HepG2 (cell line): ENCODE measurements around the gene PRSS22. TPM values are rescaled to one million over a fixed set of nuclear protein-coding genes. Genes with fewer than 3 reads are reported as not detected.

Source experiments
- BHLHE40 ChIP-seq: IDR thresholded peaks from 2 replicates; pipeline ENCODE4 v1.6.1; 2011; ENCODE audit warnings: low read length, improper control_type of control experiment
- ELF1 ChIP-seq: sonication (generic); formaldehyde crosslinking; IDR thresholded peaks from 2 replicates; pipeline ENCODE4 v1.4.0; 2020; ENCODE audit warnings: missing genetic modification reagents
- MEIS1 ChIP-seq: sonication (generic); formaldehyde crosslinking; IDR thresholded peaks from 2 replicates; pipeline ENCODE4 v1.9.0; 2021; ENCODE audit warnings: mild to moderate bottlenecking, missing genetic modification reagents, moderate library complexity, borderline replicate concordance
- TAF1 ChIP-seq: sonication (generic); formaldehyde crosslinking; IDR thresholded peaks from 2 replicates; pipeline ENCODE4 v1.4.0; 2020; ENCODE audit warnings: missing genetic modification reagents
- YEATS2 ChIP-seq: sonication (generic); formaldehyde crosslinking; IDR thresholded peaks from 2 replicates; pipeline ENCODE4 v1.4.0; 2020; ENCODE audit warnings: missing genetic modification reagents, borderline replicate concordance
- ZMYM4 ChIP-seq: sonication (generic); formaldehyde crosslinking; IDR thresholded peaks from 2 replicates; pipeline ENCODE4 v1.8.1; 2023; ENCODE audit warnings: mild to moderate bottlenecking, missing genetic modification reagents
- ZNF598 ChIP-seq: sonication (generic); formaldehyde crosslinking; IDR thresholded peaks from 2 replicates; pipeline ENCODE4 v1.5.1; 2020; ENCODE audit warnings: mild to moderate bottlenecking, missing genetic modification reagents, borderline replicate concordance
- ZNF761 ChIP-seq: sonication (generic); formaldehyde crosslinking; conservative IDR thresholded peaks from 2 replicates; pipeline ENCODE4 v1.4.0; 2020; ENCODE audit warnings: mild to moderate bottlenecking, missing genetic modification reagents
- ZSCAN22 ChIP-seq: sonication (generic); formaldehyde crosslinking; IDR thresholded peaks from 2 replicates; pipeline ENCODE4 v1.4.0; 2020; ENCODE audit warnings: mild to moderate bottlenecking, missing genetic modification reagents
- polyA plus RNA-seq, 8 experiments: library from polyadenylated mRNA; depleted of rRNA in 3 of 8; stranded (reverse) in 7 of 8; unstranded in 1 of 8; fragments of >200 nt; fragmentation: Illumina TruSeq in 4 of 8; extraction: Trizol in 4 of 8; gene quantifications; 2 replicates each; pipeline versions ENCODE4 v1.2.1 to v1.2.3, GENCODE V29; 2011 to 2016; ENCODE audit warnings: low read depth in 4 of 8, missing spikeins in 1 of 8, mixed read lengths in 1 of 8; ENCODE audit not compliant: insufficient read depth in 1 of 8
- total RNA-seq, 5 experiments: library from RNA; depleted of rRNA; stranded (reverse); fragments of >200 nt; fragmentation: Illumina TruSeq; extraction: Trizol; gene quantifications; 2 replicates each; pipeline ENCODE4 v1.2.3, GENCODE V29; 2016; ENCODE audit warnings: low read depth in 1 of 5
- TF ChIP-seq, protein P1 (sequence below): sonication (generic); formaldehyde crosslinking; IDR thresholded peaks from 2 replicates; pipeline ENCODE4 v1.4.0; 2020; ENCODE audit warnings: mild to moderate bottlenecking, missing genetic modification reagents, borderline replicate concordance
- TF ChIP-seq, protein P2 (sequence below): sonication (generic); formaldehyde crosslinking; IDR thresholded peaks from 2 replicates; pipeline ENCODE4 v1.4.0; 2020; ENCODE audit warnings: mild to moderate bottlenecking, missing genetic modification reagents
- TF ChIP-seq, protein P3 (sequence below): sonication (generic); formaldehyde crosslinking; IDR thresholded peaks from 2 replicates; pipeline ENCODE4 v1.5.0; 2020; ENCODE audit warnings: missing genetic modification reagents
- TF ChIP-seq, protein P4 (sequence below): sonication (generic); formaldehyde crosslinking; IDR thresholded peaks from 2 replicates; pipeline ENCODE4 v1.4.0; 2020; ENCODE audit warnings: missing genetic modification reagents, borderline replicate concordance
- TF ChIP-seq, protein P5 (sequence below): sonication (generic); formaldehyde crosslinking; IDR thresholded peaks from 2 replicates; pipeline ENCODE4 v1.4.0; 2020; ENCODE audit warnings: missing genetic modification reagents, borderline replicate concordance

The PRSS22 gene
- total and polyA plus RNA-seq, 2 of the 13 experiments (the other 11 are each of a cell fraction or from before 2014, with no cell fraction given): 0.24 to 0.32 TPM

DNA sequence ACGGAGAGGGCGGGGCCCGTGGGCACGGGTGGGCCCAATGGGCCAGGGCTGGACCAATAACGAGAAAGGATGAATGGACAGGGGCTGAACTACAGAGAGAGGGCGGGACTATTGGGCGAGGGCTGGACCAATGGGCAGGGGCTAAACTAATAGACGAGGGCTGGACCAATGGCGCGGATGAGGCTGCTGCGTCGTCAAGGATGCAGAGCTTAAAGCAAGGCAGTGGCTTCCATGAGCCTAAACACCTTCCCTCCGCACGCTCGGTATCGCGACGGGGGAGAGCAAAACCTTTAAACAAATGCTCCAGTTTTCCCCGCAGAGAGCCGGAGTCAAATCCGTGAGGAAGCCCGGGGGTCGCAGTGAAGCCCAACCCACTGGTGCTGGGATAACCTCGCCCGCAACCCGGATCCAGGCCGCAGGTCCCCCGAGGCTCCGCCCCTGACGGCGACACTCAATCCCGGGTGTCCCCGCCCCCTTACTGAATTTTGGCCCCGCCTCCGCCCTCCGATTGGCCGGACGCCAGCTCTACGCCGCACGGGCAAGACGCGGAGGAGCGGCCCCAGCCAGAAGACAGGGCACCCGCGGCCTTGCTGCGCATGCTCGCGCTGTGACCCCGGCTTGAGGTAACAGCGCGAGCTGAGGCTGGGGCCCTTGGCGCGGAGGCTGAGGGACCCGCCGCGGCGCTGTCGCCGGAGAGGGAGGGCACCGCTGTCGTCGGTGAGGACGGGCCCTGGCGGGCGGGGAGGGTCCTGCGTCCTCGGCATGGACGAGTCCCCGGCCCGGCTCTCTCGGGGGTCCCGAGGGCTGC, 24.9 kb upstream of the PRSS22 start, which contains the start of gene FLYWCH2 (continued):
- TF ChIP-seq, protein P1, sequence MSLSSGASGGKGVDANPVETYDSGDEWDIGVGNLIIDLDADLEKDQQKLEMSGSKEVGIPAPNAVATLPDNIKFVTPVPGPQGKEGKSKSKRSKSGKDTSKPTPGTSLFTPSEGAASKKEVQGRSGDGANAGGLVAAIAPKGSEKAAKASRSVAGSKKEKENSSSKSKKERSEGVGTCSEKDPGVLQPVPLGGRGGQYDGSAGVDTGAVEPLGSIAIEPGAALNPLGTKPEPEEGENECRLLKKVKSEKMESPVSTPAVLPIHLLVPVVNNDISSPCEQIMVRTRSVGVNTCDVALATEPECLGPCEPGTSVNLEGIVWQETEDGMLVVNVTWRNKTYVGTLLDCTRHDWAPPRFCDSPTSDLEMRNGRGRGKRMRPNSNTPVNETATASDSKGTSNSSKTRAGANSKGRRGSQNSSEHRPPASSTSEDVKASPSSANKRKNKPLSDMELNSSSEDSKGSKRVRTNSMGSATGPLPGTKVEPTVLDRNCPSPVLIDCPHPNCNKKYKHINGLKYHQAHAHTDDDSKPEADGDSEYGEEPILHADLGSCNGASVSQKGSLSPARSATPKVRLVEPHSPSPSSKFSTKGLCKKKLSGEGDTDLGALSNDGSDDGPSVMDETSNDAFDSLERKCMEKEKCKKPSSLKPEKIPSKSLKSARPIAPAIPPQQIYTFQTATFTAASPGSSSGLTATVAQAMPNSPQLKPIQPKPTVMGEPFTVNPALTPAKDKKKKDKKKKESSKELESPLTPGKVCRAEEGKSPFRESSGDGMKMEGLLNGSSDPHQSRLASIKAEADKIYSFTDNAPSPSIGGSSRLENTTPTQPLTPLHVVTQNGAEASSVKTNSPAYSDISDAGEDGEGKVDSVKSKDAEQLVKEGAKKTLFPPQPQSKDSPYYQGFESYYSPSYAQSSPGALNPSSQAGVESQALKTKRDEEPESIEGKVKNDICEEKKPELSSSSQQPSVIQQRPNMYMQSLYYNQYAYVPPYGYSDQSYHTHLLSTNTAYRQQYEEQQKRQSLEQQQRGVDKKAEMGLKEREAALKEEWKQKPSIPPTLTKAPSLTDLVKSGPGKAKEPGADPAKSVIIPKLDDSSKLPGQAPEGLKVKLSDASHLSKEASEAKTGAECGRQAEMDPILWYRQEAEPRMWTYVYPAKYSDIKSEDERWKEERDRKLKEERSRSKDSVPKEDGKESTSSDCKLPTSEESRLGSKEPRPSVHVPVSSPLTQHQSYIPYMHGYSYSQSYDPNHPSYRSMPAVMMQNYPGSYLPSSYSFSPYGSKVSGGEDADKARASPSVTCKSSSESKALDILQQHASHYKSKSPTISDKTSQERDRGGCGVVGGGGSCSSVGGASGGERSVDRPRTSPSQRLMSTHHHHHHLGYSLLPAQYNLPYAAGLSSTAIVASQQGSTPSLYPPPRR: peak; percentile 58; the same call in 1 of the 2 replicates
- peak; percentile 25; the same call in 1 of the 2 replicates for TF ChIP-seq BHLHE40
- TF ChIP-seq, protein P2, sequence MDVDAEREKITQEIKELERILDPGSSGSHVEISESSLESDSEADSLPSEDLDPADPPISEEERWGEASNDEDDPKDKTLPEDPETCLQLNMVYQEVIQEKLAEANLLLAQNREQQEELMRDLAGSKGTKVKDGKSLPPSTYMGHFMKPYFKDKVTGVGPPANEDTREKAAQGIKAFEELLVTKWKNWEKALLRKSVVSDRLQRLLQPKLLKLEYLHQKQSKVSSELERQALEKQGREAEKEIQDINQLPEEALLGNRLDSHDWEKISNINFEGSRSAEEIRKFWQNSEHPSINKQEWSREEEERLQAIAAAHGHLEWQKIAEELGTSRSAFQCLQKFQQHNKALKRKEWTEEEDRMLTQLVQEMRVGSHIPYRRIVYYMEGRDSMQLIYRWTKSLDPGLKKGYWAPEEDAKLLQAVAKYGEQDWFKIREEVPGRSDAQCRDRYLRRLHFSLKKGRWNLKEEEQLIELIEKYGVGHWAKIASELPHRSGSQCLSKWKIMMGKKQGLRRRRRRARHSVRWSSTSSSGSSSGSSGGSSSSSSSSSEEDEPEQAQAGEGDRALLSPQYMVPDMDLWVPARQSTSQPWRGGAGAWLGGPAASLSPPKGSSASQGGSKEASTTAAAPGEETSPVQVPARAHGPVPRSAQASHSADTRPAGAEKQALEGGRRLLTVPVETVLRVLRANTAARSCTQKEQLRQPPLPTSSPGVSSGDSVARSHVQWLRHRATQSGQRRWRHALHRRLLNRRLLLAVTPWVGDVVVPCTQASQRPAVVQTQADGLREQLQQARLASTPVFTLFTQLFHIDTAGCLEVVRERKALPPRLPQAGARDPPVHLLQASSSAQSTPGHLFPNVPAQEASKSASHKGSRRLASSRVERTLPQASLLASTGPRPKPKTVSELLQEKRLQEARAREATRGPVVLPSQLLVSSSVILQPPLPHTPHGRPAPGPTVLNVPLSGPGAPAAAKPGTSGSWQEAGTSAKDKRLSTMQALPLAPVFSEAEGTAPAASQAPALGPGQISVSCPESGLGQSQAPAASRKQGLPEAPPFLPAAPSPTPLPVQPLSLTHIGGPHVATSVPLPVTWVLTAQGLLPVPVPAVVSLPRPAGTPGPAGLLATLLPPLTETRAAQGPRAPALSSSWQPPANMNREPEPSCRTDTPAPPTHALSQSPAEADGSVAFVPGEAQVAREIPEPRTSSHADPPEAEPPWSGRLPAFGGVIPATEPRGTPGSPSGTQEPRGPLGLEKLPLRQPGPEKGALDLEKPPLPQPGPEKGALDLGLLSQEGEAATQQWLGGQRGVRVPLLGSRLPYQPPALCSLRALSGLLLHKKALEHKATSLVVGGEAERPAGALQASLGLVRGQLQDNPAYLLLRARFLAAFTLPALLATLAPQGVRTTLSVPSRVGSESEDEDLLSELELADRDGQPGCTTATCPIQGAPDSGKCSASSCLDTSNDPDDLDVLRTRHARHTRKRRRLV: no peak
- TF ChIP-seq, protein P3, sequence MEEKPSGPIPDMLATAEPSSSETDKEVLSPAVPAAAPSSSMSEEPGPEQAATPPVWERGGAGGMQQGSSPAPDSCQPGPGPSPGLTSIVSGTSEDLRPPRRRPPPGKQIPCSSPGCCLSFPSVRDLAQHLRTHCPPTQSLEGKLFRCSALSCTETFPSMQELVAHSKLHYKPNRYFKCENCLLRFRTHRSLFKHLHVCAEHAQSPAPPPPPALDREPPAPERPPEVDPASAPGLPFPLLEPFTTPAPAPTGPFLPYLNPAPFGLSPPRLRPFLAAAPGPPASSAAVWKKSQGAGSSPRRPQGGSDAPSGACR: peak; percentile 64; the same call in 1 of the 2 replicates
- TF ChIP-seq ZNF761 (CRISPR knock-in tag): 0 out of 2 replicates have a peak, but pooled peaks have one; percentile 42
- TF ChIP-seq ZNF598: peak; percentile 81; the same call in 1 of the 2 replicates
- no peak for TF ChIP-seq ELF1 (CRISPR knock-in tag)
- TF ChIP-seq ZMYM4 (CRISPR knock-in tag): peak; percentile 36
- TF ChIP-seq, protein P4, sequence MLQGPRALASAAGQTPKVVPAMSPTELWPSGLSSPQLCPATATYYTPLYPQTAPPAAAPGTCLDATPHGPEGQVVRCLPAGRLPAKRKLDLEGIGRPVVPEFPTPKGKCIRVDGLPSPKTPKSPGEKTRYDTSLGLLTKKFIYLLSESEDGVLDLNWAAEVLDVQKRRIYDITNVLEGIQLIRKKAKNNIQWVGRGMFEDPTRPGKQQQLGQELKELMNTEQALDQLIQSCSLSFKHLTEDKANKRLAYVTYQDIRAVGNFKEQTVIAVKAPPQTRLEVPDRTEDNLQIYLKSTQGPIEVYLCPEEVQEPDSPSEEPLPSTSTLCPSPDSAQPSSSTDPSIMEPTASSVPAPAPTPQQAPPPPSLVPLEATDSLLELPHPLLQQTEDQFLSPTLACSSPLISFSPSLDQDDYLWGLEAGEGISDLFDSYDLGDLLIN (CRISPR knock-in tag): no peak
- TF ChIP-seq MEIS1 (CRISPR knock-in tag): peak; percentile 89
- TF ChIP-seq TAF1 (CRISPR knock-in tag): peak; percentile 95
- peak; percentile 46; the same call in 1 of the 2 replicates for TF ChIP-seq YEATS2
- TF ChIP-seq, protein P5, sequence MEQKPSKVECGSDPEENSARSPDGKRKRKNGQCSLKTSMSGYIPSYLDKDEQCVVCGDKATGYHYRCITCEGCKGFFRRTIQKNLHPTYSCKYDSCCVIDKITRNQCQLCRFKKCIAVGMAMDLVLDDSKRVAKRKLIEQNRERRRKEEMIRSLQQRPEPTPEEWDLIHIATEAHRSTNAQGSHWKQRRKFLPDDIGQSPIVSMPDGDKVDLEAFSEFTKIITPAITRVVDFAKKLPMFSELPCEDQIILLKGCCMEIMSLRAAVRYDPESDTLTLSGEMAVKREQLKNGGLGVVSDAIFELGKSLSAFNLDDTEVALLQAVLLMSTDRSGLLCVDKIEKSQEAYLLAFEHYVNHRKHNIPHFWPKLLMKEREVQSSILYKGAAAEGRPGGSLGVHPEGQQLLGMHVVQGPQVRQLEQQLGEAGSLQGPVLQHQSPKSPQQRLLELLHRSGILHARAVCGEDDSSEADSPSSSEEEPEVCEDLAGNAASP: peak; percentile 99
- TF ChIP-seq ZSCAN22: peak; percentile 49; the same call in 1 of the 2 replicates
